Gastroesophageal sphincter (tissue), 4 donors: ENCODE measurements around the gene LYRM1. TPM values are rescaled to one million over a fixed set of nuclear protein-coding genes. Genes with fewer than 3 reads are reported as not detected.
"Not testable (repeated sequence)": the region's sequence is repeated elsewhere in the genome, so short reads cannot be mapped to it uniquely, and the experiment has no call there.

Experiments
- ATAC-seq: fragments of 150-250 bp; one replicate; pipeline ENCODE4 v1.9.1; 2016; ENCODE audit warnings: mild to moderate bottlenecking, moderate library complexity
- H3K27ac ChIP-seq, 4 donors: fragments of 200-600 bp; sonication (generic) in 3 of 4; 1 replicate in 3 of 4; 2 replicates in 1 of 4; pipeline ENCODE4 v1.5.1; 2016 to 2019
- H3K27me3 ChIP-seq: fragments of 200-600 bp; sonication (generic); one replicate; pipeline ENCODE4 v1.5.1; 2019
- H3K36me3 ChIP-seq, 2 donors: fragments of 200-600 bp; sonication (generic); one replicate each; pipeline ENCODE4 v1.5.1; 2019; ENCODE audit warnings: control low read depth in 1 of 2
- H3K4me1 ChIP-seq, 3 donors: fragments of 200-600 bp; sonication (generic); 1 replicate in 2 of 3; 2 replicates in 1 of 3; pipeline ENCODE4 v1.5.1; 2016 to 2019; ENCODE audit warnings: control low read depth in 2 of 3
- H3K4me3 ChIP-seq, 2 donors: fragments of 200-600 bp; sonication (generic); one replicate each; pipeline ENCODE4 v1.5.1; 2019; ENCODE audit warnings: mild to moderate bottlenecking in 1 of 2, moderate library complexity in 1 of 2
- H3K9me3 ChIP-seq, 3 donors: fragments of 200-600 bp; sonication (generic); one replicate each; pipeline ENCODE4 v1.5.1; 2017 to 2019; ENCODE audit warnings: control low read depth in 2 of 3
- EP300 ChIP-seq: sonication (generic); formaldehyde crosslinking; IDR thresholded peaks from one replicate; pipeline ENCODE4 v1.6.1; 2017; ENCODE audit warnings: antibody characterized with exemption, mild to moderate bottlenecking
- POLR2A ChIP-seq, 2 donors: fragments of 450-650 bp; IDR thresholded peaks; one replicate each; pipeline ENCODE4 v1.6.1; 2017; ENCODE audit warnings: antibody characterized with exemption in 2 of 2, mild to moderate bottlenecking in 2 of 2, moderate library complexity in 1 of 2
- POLR2AphosphoS5 ChIP-seq: sonication (generic); formaldehyde crosslinking; IDR thresholded peaks from one replicate; pipeline ENCODE4 v1.6.1; 2017; ENCODE audit warnings: antibody characterized with exemption
- WGBS, 2 donors: methylation state at CpG; one replicate each; pipeline ENCODE4 v1.1.5; 2018; ENCODE audit warnings: low coverage in 1 of 2; 5-methylcytosine and 5-hydroxymethylcytosine counted together
- total RNA-seq, 4 donors: library from RNA; depleted of rRNA; stranded (reverse); fragments of >200 nt; gene quantifications; one replicate each; pipeline ENCODE4 v1.1.0, GENCODE V29; 2016
- TF ChIP-seq, protein P1 (sequence below), 4 experiments: fragments of 200-600 bp in 2 of 4; fragments of 450-650 bp in 2 of 4; sonication (generic) in 1 of 4; IDR thresholded peaks; one replicate each; pipeline ENCODE4 v1.5.1; 2017 to 2019; ENCODE audit warnings: antibody characterized with exemption in 4 of 4, mild to moderate bottlenecking in 2 of 4, moderate library complexity in 2 of 4

The LYRM1 gene
- total RNA-seq, 4 donors from 2014 or later = 54.3 to 88.7 (median 58.7) TPM

GRCh38 chr16:20920799-20921198, 20.2 kb downstream of the LYRM1 start:
- no peak for ATAC-seq
- 94 to 96% methylated on average over 2 of the region's 2 CpGs for WGBS, 2 donors
- no peak for TF ChIP-seq EP300
- TF ChIP-seq POLR2A (IDR thresholded peaks at IDR 0.05) = no peak
- TF ChIP-seq POLR2AphosphoS5 = no peak
- TF ChIP-seq, protein P1, sequence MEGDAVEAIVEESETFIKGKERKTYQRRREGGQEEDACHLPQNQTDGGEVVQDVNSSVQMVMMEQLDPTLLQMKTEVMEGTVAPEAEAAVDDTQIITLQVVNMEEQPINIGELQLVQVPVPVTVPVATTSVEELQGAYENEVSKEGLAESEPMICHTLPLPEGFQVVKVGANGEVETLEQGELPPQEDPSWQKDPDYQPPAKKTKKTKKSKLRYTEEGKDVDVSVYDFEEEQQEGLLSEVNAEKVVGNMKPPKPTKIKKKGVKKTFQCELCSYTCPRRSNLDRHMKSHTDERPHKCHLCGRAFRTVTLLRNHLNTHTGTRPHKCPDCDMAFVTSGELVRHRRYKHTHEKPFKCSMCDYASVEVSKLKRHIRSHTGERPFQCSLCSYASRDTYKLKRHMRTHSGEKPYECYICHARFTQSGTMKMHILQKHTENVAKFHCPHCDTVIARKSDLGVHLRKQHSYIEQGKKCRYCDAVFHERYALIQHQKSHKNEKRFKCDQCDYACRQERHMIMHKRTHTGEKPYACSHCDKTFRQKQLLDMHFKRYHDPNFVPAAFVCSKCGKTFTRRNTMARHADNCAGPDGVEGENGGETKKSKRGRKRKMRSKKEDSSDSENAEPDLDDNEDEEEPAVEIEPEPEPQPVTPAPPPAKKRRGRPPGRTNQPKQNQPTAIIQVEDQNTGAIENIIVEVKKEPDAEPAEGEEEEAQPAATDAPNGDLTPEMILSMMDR (IDR thresholded peaks at IDR 0.05) = no peak
- Histone ChIP-seq H3K27ac (no peak overlapping the region), H3K9me3 (no peaks in the 10 kb centered on the region), H3K36me3 (peaks cover 0 to 44% of the 10 kb centered on the region in 2 donors), H3K27me3 (no peaks in the 10 kb centered on the region), H3K4me3 (no peak overlapping the region), H3K4me1 (no peaks in the 10 kb centered on the region)

DNA sequence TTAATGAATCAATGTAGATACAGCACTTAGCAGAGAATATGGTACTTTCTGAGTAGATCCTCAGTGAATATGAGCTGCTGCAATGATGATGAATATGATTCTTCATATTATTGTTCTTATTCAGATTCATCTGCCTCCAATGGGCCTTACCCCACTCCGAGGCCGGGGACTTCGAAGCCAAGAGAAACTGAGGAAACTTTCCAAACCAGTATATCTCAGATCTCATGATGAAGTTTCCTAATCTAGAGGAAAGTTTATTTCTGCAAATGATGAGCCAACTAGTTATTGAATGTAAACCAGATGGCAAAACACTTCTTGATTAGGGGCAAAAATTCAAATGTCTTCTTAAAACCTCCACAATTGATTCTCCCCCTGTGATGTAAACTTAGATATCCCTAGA, 23.3 kb downstream of the LYRM1 start:
- ATAC-seq = no peak
- Histone ChIP-seq H3K36me3 (peaks cover 0 to 47% of the 10 kb centered on the region in 2 donors), H3K9me3 (no peaks in the 10 kb centered on the region), H3K4me3 (no peak overlapping the region), H3K27ac (no peak overlapping the region), H3K27me3 (no peaks in the 10 kb centered on the region), H3K4me1 (no peaks in the 10 kb centered on the region)
- 88 to 92% methylated on average over 3 of the region's 3 CpGs for WGBS, 2 donors
- TF ChIP-seq EP300 (no peak), POLR2A (IDR thresholded peaks at IDR 0.05) (no peak), POLR2AphosphoS5 (no peak)
- TF ChIP-seq, protein P1 (IDR thresholded peaks at IDR 0.05) = no peak

DNA sequence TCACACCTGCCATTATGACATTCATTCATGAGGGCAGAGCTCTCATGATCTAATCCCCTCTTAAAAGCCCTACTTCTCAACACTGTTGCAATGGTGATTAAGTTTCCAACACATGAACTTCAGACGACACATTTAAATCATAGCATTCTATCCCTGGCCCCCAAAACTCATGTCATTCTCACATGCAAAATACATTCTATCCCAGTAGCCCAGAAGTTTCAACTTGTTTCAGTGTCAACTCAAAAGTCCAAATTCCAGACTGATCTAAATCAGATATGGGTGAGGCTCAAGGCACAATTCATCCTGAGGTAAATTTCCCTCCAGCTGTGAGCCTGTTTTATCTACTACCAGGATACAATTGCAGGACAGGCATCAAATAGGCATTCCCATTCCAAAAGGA, 25.2 kb downstream of the LYRM1 start:
- H3K4me3 ChIP-seq = no peak overlapping the region
- no peaks in the 10 kb centered on the region for H3K27me3 ChIP-seq
- 90 to 93% methylated on average over 1 of the region's 1 CpG for WGBS, 2 donors
- no peak for ATAC-seq
- peaks cover 0 to 40% of the 10 kb centered on the region in 2 donors for H3K36me3 ChIP-seq
- peaks cover 0 to 12% (median 4%) of the 10 kb centered on the region in 3 donors for H3K4me1 ChIP-seq
- H3K27ac ChIP-seq = no peak overlapping the region
- no peaks in the 10 kb centered on the region for H3K9me3 ChIP-seq
- TF ChIP-seq, protein P1 (IDR thresholded peaks at IDR 0.05) = no peak
- TF ChIP-seq POLR2AphosphoS5 = no peak
- no peak for TF ChIP-seq EP300
- TF ChIP-seq POLR2A (IDR thresholded peaks at IDR 0.05) = no peak

DNA sequence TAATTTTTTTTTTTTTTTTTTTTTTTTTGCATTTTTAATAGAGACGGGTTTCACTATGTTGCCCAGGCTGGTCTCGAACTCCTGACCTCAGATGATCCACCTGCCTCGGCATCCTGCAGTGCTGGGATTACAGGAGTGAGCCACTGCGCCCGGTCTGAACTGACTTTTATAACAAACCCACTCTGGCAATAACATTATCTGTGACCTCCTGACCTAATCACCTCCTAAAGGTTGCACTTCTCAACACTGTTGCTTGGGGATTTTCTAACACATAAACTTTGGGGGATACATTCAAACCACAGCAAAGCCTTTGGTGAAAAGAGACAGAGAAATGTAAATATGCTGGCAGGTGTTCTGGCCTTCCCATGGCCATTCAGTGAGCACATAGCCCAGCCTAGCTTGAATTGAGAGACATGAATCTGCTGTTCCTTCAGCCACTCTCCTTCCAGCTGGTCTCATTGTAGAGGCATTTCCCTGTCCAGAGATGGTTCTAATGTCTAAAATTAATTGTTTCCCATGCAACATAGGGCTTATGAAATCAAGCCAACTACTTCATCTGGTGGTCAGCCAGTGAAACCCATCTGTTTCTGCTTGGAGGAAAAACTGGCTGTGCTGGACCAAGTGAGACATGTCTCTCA, 28.3 kb downstream of the LYRM1 start:
- peaks cover 0 to 22% of the 10 kb centered on the region in 2 donors for H3K36me3 ChIP-seq
- no peak overlapping the region for H3K27ac ChIP-seq
- ATAC-seq = peak; percentile 39
- H3K4me3 ChIP-seq = no peak overlapping the region
- no peaks in the 10 kb centered on the region for H3K9me3 ChIP-seq
- H3K27me3 ChIP-seq = no peaks in the 10 kb centered on the region
- TF ChIP-seq POLR2A (IDR thresholded peaks at IDR 0.05) (no peak), POLR2AphosphoS5 (peak; percentile 17)
- 88 to 100% methylated on average over 3 to 4 of the region's 5 CpGs for WGBS, 2 donors
- H3K4me1 ChIP-seq = peaks cover 0 to 13% (median 4%) of the 10 kb centered on the region in 3 donors

GRCh38 chr16:20929676-20930364, 29.2 kb downstream of the LYRM1 start:
- 6 to 39% methylated on average over 2 to 9 of the region's 10 CpGs for WGBS, 2 donors
- not testable (repeated sequence) for H3K27me3 ChIP-seq, H3K4me3 ChIP-seq, H3K9me3 ChIP-seq
- TF ChIP-seq POLR2AphosphoS5 = peak; percentile 46
- Histone ChIP-seq H3K36me3 (peaks cover 0 to 13% of the 10 kb centered on the region in 2 donors), H3K4me1 (peaks cover 0 to 13% (median 4%) of the 10 kb centered on the region in 3 donors), H3K27ac (peak overlapping the region in 3 of 4 donors; percentile 56 to 73 (median 68))
- peak; percentile 86 for ATAC-seq

DNA sequence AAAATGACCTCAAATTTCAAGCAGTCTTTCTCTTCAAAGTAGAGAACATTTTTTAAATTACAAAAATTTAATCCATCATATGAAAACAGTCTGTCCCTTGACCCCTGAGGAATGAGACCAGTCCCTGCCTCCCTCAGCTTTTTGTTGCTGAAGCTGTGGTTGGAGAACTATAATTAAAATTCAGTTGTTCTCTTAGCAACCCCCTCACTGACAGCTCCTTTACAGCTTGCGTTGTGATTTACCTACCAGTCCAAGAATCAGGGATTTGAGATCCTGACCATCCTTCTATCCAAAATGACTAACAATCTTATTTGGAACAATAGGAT, 29.8 kb downstream of the LYRM1 start:
- Histone ChIP-seq H3K4me1 (peaks cover 0 to 13% (median 4%) of the 10 kb centered on the region in 3 donors), H3K27ac (peak overlapping the region; percentile 37 to 73 (median 62)), H3K27me3 (no peaks in the 10 kb centered on the region), H3K36me3 (peaks cover 0 to 8% of the 10 kb centered on the region in 2 donors), H3K9me3 (no peaks in the 10 kb centered on the region), H3K4me3 (no peak overlapping the region)
- peak; percentile 65 for ATAC-seq
- TF ChIP-seq, protein P1 (IDR thresholded peaks at IDR 0.05) = no peak
- no peak for TF ChIP-seq EP300
- no peak for TF ChIP-seq POLR2A (IDR thresholded peaks at IDR 0.05)
- TF ChIP-seq POLR2AphosphoS5 = peak; percentile 22
- WGBS, 2 donors = 25 to 64% methylated on average over 1 of the region's 1 CpG
